Endodermal cell (in vitro differentiated cells): ENCODE data around the gene LDLRAD4. TPM values are rescaled to one million over a fixed set of nuclear protein-coding genes. Genes with fewer than 3 reads are reported as not detected.
"Not testable (repeated sequence)": the region's sequence is repeated elsewhere in the genome, so short reads cannot be mapped to it uniquely, and the experiment has no call there.

ENCODE experiments used
- DNase-seq: peaks from one replicate; pipeline ENCODE4 v3.0.0-alpha.2; 2017
- H3K27ac ChIP-seq: 2 replicates; pipeline ENCODE4 v1.5.1; 2013; ENCODE audit warnings: mild to moderate bottlenecking, low read depth, low read length, moderate library complexity
- H3K27me3 ChIP-seq: 2 replicates; pipeline ENCODE4 v1.6.1; 2013; ENCODE audit warnings: mild to moderate bottlenecking, low read length, moderate library complexity; ENCODE audit not compliant: insufficient read depth, control insufficient read depth, poor library complexity, severe bottlenecking
- H3K36me3 ChIP-seq: 2 replicates; pipeline ENCODE4 v1.7.0; 2013; ENCODE audit warnings: mild to moderate bottlenecking, low read length, moderate library complexity; ENCODE audit not compliant: control insufficient read depth, insufficient read depth
- H3K4me1 ChIP-seq: one replicate; pipeline ENCODE4 v1.7.0; 2013; ENCODE audit warnings: low read length; ENCODE audit not compliant: control insufficient read depth, insufficient read depth
- H3K4me3 ChIP-seq: 2 replicates; pipeline ENCODE4 v1.5.1; 2013; ENCODE audit warnings: mild to moderate bottlenecking, low read length, moderate library complexity
- H3K9ac ChIP-seq: 2 replicates; pipeline ENCODE4 v1.6.1; 2013; ENCODE audit warnings: mild to moderate bottlenecking, low read length, moderate library complexity; ENCODE audit not compliant: poor library complexity, severe bottlenecking; ENCODE audit errors: extremely low read depth
- H3K9me3 ChIP-seq: 2 replicates; pipeline ENCODE4 v1.6.1; 2013; ENCODE audit warnings: mild to moderate bottlenecking, low read length, moderate library complexity; ENCODE audit not compliant: control insufficient read depth
- H3K27ac Mint-ChIP-seq: 2 replicates; pipeline ENCODE4 v1.8.0; 2020; ENCODE audit warnings: mixed read lengths
- H3K27me3 Mint-ChIP-seq: 2 replicates; pipeline ENCODE4 v1.8.0; 2021; ENCODE audit warnings: mild to moderate bottlenecking, mixed read lengths; ENCODE audit not compliant: insufficient read depth
- H3K36me3 Mint-ChIP-seq: 2 replicates; pipeline ENCODE4 v1.8.0; 2020; ENCODE audit warnings: low read depth, mixed read lengths
- H3K4me1 Mint-ChIP-seq: 2 replicates; pipeline ENCODE4 v1.8.0; 2020; ENCODE audit warnings: mixed read lengths
- H3K4me3 Mint-ChIP-seq: 2 replicates; pipeline ENCODE4 v1.8.0; 2020; ENCODE audit warnings: mild to moderate bottlenecking, moderate library complexity, mixed read lengths
- H3K9me3 Mint-ChIP-seq: 2 replicates; pipeline ENCODE4 v1.8.0; 2020; ENCODE audit warnings: mild to moderate bottlenecking, mixed read lengths
- CTCF ChIP-seq: fragments of 200-600 bp; sonication (generic); conservative IDR thresholded peaks from 2 replicates; pipeline ENCODE4 v1.5.0; 2021; ENCODE audit warnings: antibody characterized with exemption, mild to moderate bottlenecking
- WGBS, 2 experiments: methylation state at CpG; one replicate each; pipeline versions ENCODE4 v1.1.5 to v1.1.7; 2013; ENCODE audit warnings: missing lambda C conversion rate in 2 of 2, mixed read lengths in 1 of 2; ENCODE audit not compliant: insufficient coverage in 1 of 2, insufficient read length in 1 of 2; 5-methylcytosine and 5-hydroxymethylcytosine counted together
- total RNA-seq, 2 donors: library from RNA; stranded (reverse); fragmentation: NEBNext Ultra II Directional in 1 of 2; extraction: Animal tissue kit (Norgen Biotek cat#: 25700) in 1 of 2; gene quantifications; 2 replicates in 1 of 2; 3 replicates in 1 of 2; pipeline ENCODE4 v1.2.1, GENCODE V29; 2021

LDLRAD4 gene
- total RNA-seq, 2 donors from 2014 or later = 14.9 to 15.1 TPM

DNA sequence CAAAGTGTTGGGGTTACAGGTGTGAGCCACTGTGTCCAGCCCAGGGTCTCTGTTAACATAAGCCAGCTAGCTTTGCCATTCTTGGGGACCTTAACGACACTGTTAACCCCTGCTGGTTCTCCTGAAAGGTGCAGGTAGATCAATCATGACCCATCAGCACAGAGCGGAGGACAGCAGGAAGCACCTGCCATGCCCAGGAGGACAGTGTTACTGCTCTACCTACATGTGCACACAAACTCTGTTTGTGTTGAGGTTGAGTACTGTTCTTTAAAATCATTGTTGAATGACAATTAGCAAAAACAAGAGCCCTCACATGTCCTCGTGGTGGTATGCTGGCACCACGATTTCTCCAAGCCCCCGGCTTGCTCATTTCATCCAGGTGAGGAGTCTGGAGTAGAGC is 386.9 kb downstream of the LDLRAD4 start:
- Mint-ChIP-seq H3K36me3 (no peaks in the 10 kb centered on the region), H3K4me1 (peaks cover 2% of the 10 kb centered on the region), H3K9me3 (peaks cover 2% of the 10 kb centered on the region), H3K4me3 (no peak overlapping the region), H3K27me3 (no peaks in the 10 kb centered on the region), H3K27ac (no peak overlapping the region)
- Histone ChIP-seq H3K27me3 (no peaks in the 10 kb centered on the region), H3K9ac (no peak overlapping the region), H3K4me3 (no peak overlapping the region), H3K36me3 (no peaks in the 10 kb centered on the region), H3K9me3 (no peaks in the 10 kb centered on the region), H3K4me1 (peaks cover 3% of the 10 kb centered on the region), H3K27ac (no peak overlapping the region)
- TF ChIP-seq CTCF = no peak
- 92 to 96% methylated on average over 4 to 5 of the region's 5 CpGs for WGBS, 2 experiments
- no peak for DNase-seq

- 88 to 91% methylated on average over 5 to 6 of the region's 6 CpGs for WGBS, 2 experiments
- Histone ChIP-seq H3K9me3 (no peaks in the 10 kb centered on the region), H3K36me3 (no peaks in the 10 kb centered on the region), H3K4me1 (peaks cover 6% of the 10 kb centered on the region), H3K27ac (no peak overlapping the region), H3K9ac (no peak overlapping the region), H3K27me3 (no peaks in the 10 kb centered on the region), H3K4me3 (no peak overlapping the region)
- H3K36me3 Mint-ChIP-seq = no peaks in the 10 kb centered on the region
- H3K27me3 Mint-ChIP-seq = no peaks in the 10 kb centered on the region
- H3K27ac Mint-ChIP-seq = no peak overlapping the region
- no peak overlapping the region for H3K4me3 Mint-ChIP-seq
- DNase-seq = no peak
- no peak for TF ChIP-seq CTCF
- peaks cover 2% of the 10 kb centered on the region for H3K9me3 Mint-ChIP-seq
- peaks cover 5% of the 10 kb centered on the region for H3K4me1 Mint-ChIP-seq
Measured at GRCh38 chr18:13605901-13606300, 387.3 kb downstream of the LDLRAD4 start.

GRCh38 chr18:13606604-13607254 is 388.2 kb downstream of the LDLRAD4 start:
- Mint-ChIP-seq H3K27me3 (no peaks in the 10 kb centered on the region), H3K4me1 (peaks cover 13% of the 10 kb centered on the region), H3K4me3 (no peak overlapping the region), H3K9me3 (peaks cover 2% of the 10 kb centered on the region), H3K36me3 (no peaks in the 10 kb centered on the region), H3K27ac (no peak overlapping the region)
- Histone ChIP-seq H3K9ac (no peak overlapping the region), H3K27me3 (no peaks in the 10 kb centered on the region), H3K36me3 (no peaks in the 10 kb centered on the region), H3K4me3 (no peak overlapping the region), H3K4me1 (peaks cover 11% of the 10 kb centered on the region), H3K9me3 (no peaks in the 10 kb centered on the region), H3K27ac (peak overlapping the region; percentile 7)
- 73 to 96% methylated on average over 4 to 6 of the region's 6 CpGs for WGBS, 2 experiments
- no peak for TF ChIP-seq CTCF
- no peak for DNase-seq

GRCh38 chr18:13608024-13608562 is 389.5 kb downstream of the LDLRAD4 start:
- DNase-seq, H3K4me3 Mint-ChIP-seq, H3K27me3 ChIP-seq, H3K36me3 Mint-ChIP-seq, H3K27me3 Mint-ChIP-seq, H3K9me3 Mint-ChIP-seq, H3K4me3 ChIP-seq, H3K36me3 ChIP-seq, H3K27ac ChIP-seq, H3K27ac Mint-ChIP-seq, H3K9me3 ChIP-seq, H3K9ac ChIP-seq: not testable (repeated sequence)
- H3K4me1 ChIP-seq = peaks cover 17% of the 10 kb centered on the region
- H3K4me1 Mint-ChIP-seq = peaks cover 26% of the 10 kb centered on the region
- 94 to 96% methylated on average over 3 to 10 of the region's 10 CpGs for WGBS, 2 experiments
